ENCODE measurements around the gene SCARF2.
"Not testable (repeated sequence)": the region's sequence is repeated elsewhere in the genome, so short reads cannot be mapped to it uniquely, and the experiment has no call there.

Gene SCARF2

GRCh38 chr22:20421507-20421874 lies 16.1 kb downstream of the SCARF2 start:
- CTCF ChIA-PET = interaction anchor here (0.6 kb wide), 1 partner anchor 30 kb away, joined by 3 read pairs; no protein-coding TSS in a partner anchor
- no peak for DNase-seq (ENCODE audit: extremely low spot score)
- POLR2A ChIA-PET = no interaction called here
- TF ChIP-seq FOXA1 (IDR thresholded peaks at IDR 0.05) (no peak), PKNOX1 (IDR thresholded peaks at IDR 0.05) (no peak), SP1 (IDR thresholded peaks at IDR 0.05) (no peak), ZNF384 (IDR thresholded peaks at IDR 0.05) (no peak), FOXK2 (IDR thresholded peaks at IDR 0.05) (no peak), CTBP1 (IDR thresholded peaks at IDR 0.05; ENCODE audit: borderline replicate concordance) (no peak), L3MBTL2 (conservative IDR thresholded peaks at IDR 0.05) (no peak), NFRKB (IDR thresholded peaks at IDR 0.05) (no peak)

- POLR2A ChIA-PET = no interaction called here
- TF ChIP-seq BHLHE40 (IDR thresholded peaks at IDR 0.05; ENCODE audit: borderline replicate concordance) = no peak
- no peak for TF ChIP-seq ARNT (IDR thresholded peaks at IDR 0.05)
- TF ChIP-seq NFRKB (IDR thresholded peaks at IDR 0.05) = no peak
- no peak for TF ChIP-seq FOXA1 (IDR thresholded peaks at IDR 0.05)
- TF ChIP-seq ELF4 (IDR thresholded peaks at IDR 0.05) = no peak
- TF ChIP-seq FOXK2 (IDR thresholded peaks at IDR 0.05) = no peak
- TF ChIP-seq HDGF (IDR thresholded peaks at IDR 0.05; ENCODE audit: borderline replicate concordance) = no peak
- TF ChIP-seq L3MBTL2 (conservative IDR thresholded peaks at IDR 0.05) = no peak
- TF ChIP-seq SUZ12 (IDR thresholded peaks at IDR 0.05) = no peak
- no peak for TF ChIP-seq SP1 (IDR thresholded peaks at IDR 0.05)
- no peak for TF ChIP-seq PKNOX1 (IDR thresholded peaks at IDR 0.05)
- TF ChIP-seq FOXM1 (IDR thresholded peaks at IDR 0.05; ENCODE audit: borderline replicate concordance) = no peak
- TF ChIP-seq LEF1 (IDR thresholded peaks at IDR 0.05; ENCODE audit: borderline replicate concordance) = no peak
- no peak for TF ChIP-seq TARDBP (IDR thresholded peaks at IDR 0.05)
- no peak for TF ChIP-seq ZNF384 (IDR thresholded peaks at IDR 0.05)
- TF ChIP-seq CTBP1 (IDR thresholded peaks at IDR 0.05; ENCODE audit: borderline replicate concordance) = no peak
- DNase-seq (ENCODE audit: extremely low spot score) = no peak
- CTCF ChIA-PET = no interaction called here
These were observed 17.3 kb downstream of the SCARF2 start for GRCh38 chr22:20420157-20420842.

- ChIA-PET CTCF (interaction anchor here (0.5 kb wide), 1 partner anchor 9 kb away, joined by 4 read pairs; no protein-coding TSS in a partner anchor), POLR2A (no interaction called here)
- no peak for TF ChIP-seq CTBP1 (IDR thresholded peaks at IDR 0.05; ENCODE audit: borderline replicate concordance)
- no peak for TF ChIP-seq L3MBTL2 (conservative IDR thresholded peaks at IDR 0.05)
- no peak for TF ChIP-seq ARNT (IDR thresholded peaks at IDR 0.05)
- no peak for TF ChIP-seq FOXK2 (IDR thresholded peaks at IDR 0.05)
- TF ChIP-seq ELF4 (IDR thresholded peaks at IDR 0.05) = no peak
- TF ChIP-seq BHLHE40 (IDR thresholded peaks at IDR 0.05; ENCODE audit: borderline replicate concordance) = no peak
- TF ChIP-seq SP1 (IDR thresholded peaks at IDR 0.05) = no peak
- no peak for TF ChIP-seq PKNOX1 (IDR thresholded peaks at IDR 0.05)
- no peak for TF ChIP-seq ZNF384 (IDR thresholded peaks at IDR 0.05)
- TF ChIP-seq TARDBP (IDR thresholded peaks at IDR 0.05) = no peak
- TF ChIP-seq SUZ12 (IDR thresholded peaks at IDR 0.05) = no peak
- no peak for TF ChIP-seq NFRKB (IDR thresholded peaks at IDR 0.05)
- TF ChIP-seq FOXA1 (IDR thresholded peaks at IDR 0.05) = no peak
- TF ChIP-seq LEF1 (IDR thresholded peaks at IDR 0.05; ENCODE audit: borderline replicate concordance) = no peak
- TF ChIP-seq HDGF (IDR thresholded peaks at IDR 0.05; ENCODE audit: borderline replicate concordance) = no peak
- no peak for TF ChIP-seq FOXM1 (IDR thresholded peaks at IDR 0.05; ENCODE audit: borderline replicate concordance)
- DNase-seq (ENCODE audit: extremely low spot score) = no peak
These were observed 18.0 kb downstream of the SCARF2 start for GRCh38 chr22:20419664-20419951.

GRCh38 chr22:20418211-20418788 lies 19.3 kb downstream of the SCARF2 start:
- POLR2A ChIA-PET = interaction anchor here (1.0 to 1.7 kb wide), 5 partner anchors 19 to 99 kb away, joined by 4 to 8 read pairs (median 5); partner anchors contain the start of genes DGCR6L and ZNF74
- TF ChIP-seq SP1 (IDR thresholded peaks at IDR 0.05) = no peak
- TF ChIP-seq ARNT (IDR thresholded peaks at IDR 0.05) = no peak
- TF ChIP-seq LEF1 (IDR thresholded peaks at IDR 0.05; ENCODE audit: borderline replicate concordance) = no peak
- no peak for TF ChIP-seq CTBP1 (IDR thresholded peaks at IDR 0.05; ENCODE audit: borderline replicate concordance)
- TF ChIP-seq L3MBTL2 (conservative IDR thresholded peaks at IDR 0.05) = peak; percentile 77
- no peak for TF ChIP-seq FOXA1 (IDR thresholded peaks at IDR 0.05)
- no peak for TF ChIP-seq BHLHE40 (IDR thresholded peaks at IDR 0.05; ENCODE audit: borderline replicate concordance)
- TF ChIP-seq TARDBP (IDR thresholded peaks at IDR 0.05) = no peak
- TF ChIP-seq ZNF384 (IDR thresholded peaks at IDR 0.05) = peak; percentile 100
- TF ChIP-seq SUZ12 (IDR thresholded peaks at IDR 0.05) = no peak
- no peak for TF ChIP-seq PKNOX1 (IDR thresholded peaks at IDR 0.05)
- CTCF ChIA-PET = interaction anchor here (0.6 to 1.9 kb wide), 16 partner anchors 17 to 221 kb away, joined by 3 to 26 read pairs (median 4); partner anchors contain the start of gene MED15
- peak; percentile 91 for DNase-seq (ENCODE audit: extremely low spot score)

GRCh38 chr22:20415699-20416098 lies 21.9 kb downstream of the SCARF2 start:
- DNase-seq (ENCODE audit: extremely low spot score); CTCF ChIA-PET; POLR2A ChIA-PET: not testable (repeated sequence)

- CTCF ChIA-PET; DNase-seq (ENCODE audit: extremely low spot score); POLR2A ChIA-PET: not testable (repeated sequence)
These were observed 22.4 kb downstream of the SCARF2 start for GRCh38 chr22:20415241-20415640.

Data from HEK293T (cell line).